Osteocyte (in vitro differentiated cells): ENCODE results near the gene SMARCAD1. TPM values are rescaled to one million over a fixed set of nuclear protein-coding genes. Genes with fewer than 3 reads are reported as not detected.
A peak's percentile ranks its signal among the peaks of the same experiment; 100 is the strongest.

Source experiments
- DNase-seq: peaks from one replicate; pipeline ENCODE4 v3.0.0; 2021; ENCODE audit warnings: mixed read lengths; ENCODE audit not compliant: unreplicated experiment; ENCODE audit errors: extremely low spot score
- H3K27ac Mint-ChIP-seq: one replicate; pipeline ENCODE4 v1.8.0; 2021; ENCODE audit warnings: mild to moderate bottlenecking, mixed read lengths; ENCODE audit not compliant: unreplicated experiment
- H3K27me3 Mint-ChIP-seq: one replicate; pipeline ENCODE4 v1.8.0; 2021; ENCODE audit warnings: mixed read lengths; ENCODE audit not compliant: unreplicated experiment
- H3K36me3 Mint-ChIP-seq: one replicate; pipeline ENCODE4 v1.8.0; 2021; ENCODE audit warnings: mixed read lengths; ENCODE audit not compliant: unreplicated experiment
- H3K4me1 Mint-ChIP-seq: one replicate; pipeline ENCODE4 v1.8.0; 2021; ENCODE audit warnings: mixed read lengths; ENCODE audit not compliant: unreplicated experiment
- H3K4me3 Mint-ChIP-seq: one replicate; pipeline ENCODE4 v1.8.0; 2021; ENCODE audit warnings: mild to moderate bottlenecking, moderate library complexity, mixed read lengths; ENCODE audit not compliant: unreplicated experiment
- H3K9me3 Mint-ChIP-seq: one replicate; pipeline ENCODE4 v1.8.0; 2021; ENCODE audit warnings: mixed read lengths; ENCODE audit not compliant: unreplicated experiment
- total RNA-seq: library from RNA; stranded (reverse); gene quantifications from 2 replicates; pipeline ENCODE4 v1.2.1, GENCODE V29; 2021
- TF ChIP-seq, protein P1 (sequence below): fragments of 200-600 bp; sonication (generic); IDR thresholded peaks from 2 replicates; pipeline ENCODE4 v1.5.0; 2021; ENCODE audit warnings: antibody characterized with exemption, mild to moderate bottlenecking, moderate library complexity

The SMARCAD1 gene
- total RNA-seq, 1 donor from 2014 or later: 33.9 TPM

DNA sequence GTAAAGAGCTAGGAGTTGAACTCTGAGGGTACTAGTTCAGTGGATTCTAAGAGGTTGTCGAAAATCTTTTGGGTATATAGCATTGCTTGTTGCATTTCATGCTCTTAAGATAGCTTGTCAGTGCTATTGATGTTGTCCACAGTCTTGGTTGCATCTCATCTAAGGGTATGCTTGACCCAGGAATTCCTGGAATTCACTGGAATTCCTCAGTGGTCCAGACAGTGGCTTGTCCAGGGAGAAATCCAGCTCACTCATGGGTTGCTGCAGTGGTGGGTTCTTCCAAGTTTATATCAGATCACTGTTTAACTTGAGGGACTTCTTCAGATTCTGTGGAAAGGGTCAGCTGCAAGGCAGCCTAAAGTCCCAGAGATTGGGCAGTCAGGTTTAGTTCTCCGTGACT is 29.8 kb upstream of the SMARCAD1 start:
- no peak overlapping the region for H3K4me3 Mint-ChIP-seq
- H3K27me3 Mint-ChIP-seq: peaks cover 43% of the 10 kb centered on the region
- DNase-seq: no peak
- no peaks in the 10 kb centered on the region for H3K9me3 Mint-ChIP-seq
- H3K27ac Mint-ChIP-seq: no peak overlapping the region
- TF ChIP-seq, protein P1, sequence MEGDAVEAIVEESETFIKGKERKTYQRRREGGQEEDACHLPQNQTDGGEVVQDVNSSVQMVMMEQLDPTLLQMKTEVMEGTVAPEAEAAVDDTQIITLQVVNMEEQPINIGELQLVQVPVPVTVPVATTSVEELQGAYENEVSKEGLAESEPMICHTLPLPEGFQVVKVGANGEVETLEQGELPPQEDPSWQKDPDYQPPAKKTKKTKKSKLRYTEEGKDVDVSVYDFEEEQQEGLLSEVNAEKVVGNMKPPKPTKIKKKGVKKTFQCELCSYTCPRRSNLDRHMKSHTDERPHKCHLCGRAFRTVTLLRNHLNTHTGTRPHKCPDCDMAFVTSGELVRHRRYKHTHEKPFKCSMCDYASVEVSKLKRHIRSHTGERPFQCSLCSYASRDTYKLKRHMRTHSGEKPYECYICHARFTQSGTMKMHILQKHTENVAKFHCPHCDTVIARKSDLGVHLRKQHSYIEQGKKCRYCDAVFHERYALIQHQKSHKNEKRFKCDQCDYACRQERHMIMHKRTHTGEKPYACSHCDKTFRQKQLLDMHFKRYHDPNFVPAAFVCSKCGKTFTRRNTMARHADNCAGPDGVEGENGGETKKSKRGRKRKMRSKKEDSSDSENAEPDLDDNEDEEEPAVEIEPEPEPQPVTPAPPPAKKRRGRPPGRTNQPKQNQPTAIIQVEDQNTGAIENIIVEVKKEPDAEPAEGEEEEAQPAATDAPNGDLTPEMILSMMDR: no peak
- no peaks in the 10 kb centered on the region for H3K4me1 Mint-ChIP-seq
- no peaks in the 10 kb centered on the region for H3K36me3 Mint-ChIP-seq

DNA sequence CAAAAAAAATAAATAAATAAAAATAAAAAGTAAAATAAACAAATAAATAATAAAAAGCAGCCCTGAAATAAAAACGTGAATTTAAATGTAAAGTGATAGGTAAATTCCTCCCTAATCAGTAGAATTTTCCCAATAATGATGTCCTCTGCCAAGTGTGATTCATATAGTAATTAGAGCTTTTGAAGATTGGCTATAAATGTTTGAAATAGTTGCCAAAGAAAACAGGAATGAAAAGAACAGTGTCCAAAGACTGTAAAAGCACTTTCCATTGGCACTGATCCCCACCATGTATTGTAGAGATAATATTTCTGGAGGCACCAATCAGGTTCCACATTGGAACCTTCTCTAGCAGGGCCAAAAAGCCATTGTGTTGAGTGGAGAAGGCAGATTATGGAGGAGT is 25.9 kb upstream of the SMARCAD1 start:
- H3K36me3 Mint-ChIP-seq: no peaks in the 10 kb centered on the region
- no peak overlapping the region for H3K27ac Mint-ChIP-seq
- peaks cover 39% of the 10 kb centered on the region for H3K27me3 Mint-ChIP-seq
- TF ChIP-seq, protein P1: no peak
- no peaks in the 10 kb centered on the region for H3K9me3 Mint-ChIP-seq
- DNase-seq: no peak
- no peak overlapping the region for H3K4me3 Mint-ChIP-seq
- no peaks in the 10 kb centered on the region for H3K4me1 Mint-ChIP-seq

DNA sequence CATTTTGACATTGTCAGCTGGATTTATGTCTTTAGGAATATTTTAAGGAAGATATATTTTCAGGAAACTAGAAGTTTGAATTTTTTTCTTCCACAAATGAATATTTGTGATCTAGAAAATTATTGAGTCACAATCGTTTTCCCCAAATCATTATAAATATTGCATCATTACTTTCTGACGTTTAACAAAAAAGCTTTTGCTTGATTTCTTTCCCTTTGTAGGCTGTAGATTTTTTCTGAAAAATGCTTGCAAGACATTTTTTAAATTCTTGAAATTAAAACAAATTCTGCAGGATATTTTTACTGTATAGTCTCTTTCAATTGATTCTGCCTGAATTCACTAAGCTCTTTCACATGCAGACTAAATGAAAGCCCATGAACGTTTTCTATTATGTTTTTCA is 4.9 kb upstream of the SMARCAD1 start:
- Mint-ChIP-seq H3K27me3 (peaks cover 24% of the 10 kb centered on the region), H3K36me3 (no peaks in the 10 kb centered on the region), H3K4me3 (no peak overlapping the region), H3K4me1 (no peaks in the 10 kb centered on the region), H3K9me3 (no peaks in the 10 kb centered on the region), H3K27ac (no peak overlapping the region)
- DNase-seq: no peak
- TF ChIP-seq, protein P1: no peak

DNA sequence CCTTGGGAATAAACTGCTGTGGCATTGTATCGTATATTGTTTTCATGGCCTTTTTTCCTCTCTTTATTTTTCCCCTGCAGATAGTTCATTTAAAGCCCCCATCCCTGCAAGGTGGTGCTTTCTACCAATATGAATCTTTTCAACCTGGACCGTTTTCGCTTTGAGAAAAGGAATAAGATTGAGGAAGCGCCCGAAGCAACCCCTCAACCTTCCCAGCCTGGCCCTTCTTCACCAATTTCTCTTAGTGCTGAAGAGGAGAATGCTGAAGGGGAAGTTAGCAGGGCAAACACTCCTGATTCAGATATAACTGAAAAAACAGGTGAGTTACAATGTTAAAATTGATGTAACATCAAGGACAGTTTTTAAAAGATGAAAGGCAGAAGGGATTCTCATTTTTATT is 601 bp downstream of the SMARCAD1 start:
- Mint-ChIP-seq H3K4me3 (peak overlapping the region; percentile 99), H3K4me1 (peaks cover 23% of the 10 kb centered on the region), H3K36me3 (peaks cover 23% of the 10 kb centered on the region), H3K27ac (peak overlapping the region; percentile 100), H3K9me3 (no peaks in the 10 kb centered on the region), H3K27me3 (no peaks in the 10 kb centered on the region)
- TF ChIP-seq, protein P1: no peak
- no peak for DNase-seq

DNA sequence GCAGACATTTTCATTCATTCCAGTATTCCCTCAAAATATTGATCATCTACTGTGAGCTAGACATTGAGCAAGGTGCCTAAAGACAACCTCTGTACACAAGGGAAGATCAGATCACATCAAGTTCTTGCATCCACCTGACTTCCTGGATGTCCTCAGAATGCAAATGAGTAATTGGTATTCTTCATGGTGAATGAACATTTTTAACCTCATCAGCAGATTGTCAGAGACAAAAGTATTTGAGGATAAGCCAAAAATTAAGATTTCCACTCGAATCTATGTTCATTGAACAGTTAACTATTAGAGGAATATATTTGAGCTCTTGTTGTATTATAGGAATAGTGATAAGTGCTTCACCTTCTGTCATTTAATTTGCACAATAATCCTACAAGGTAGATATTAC is 1.3 kb downstream of the SMARCAD1 start:
- H3K27ac Mint-ChIP-seq: no peak overlapping the region
- peak overlapping the region; percentile 99 for H3K4me3 Mint-ChIP-seq
- no peaks in the 10 kb centered on the region for H3K9me3 Mint-ChIP-seq
- no peaks in the 10 kb centered on the region for H3K27me3 Mint-ChIP-seq
- H3K36me3 Mint-ChIP-seq: peaks cover 29% of the 10 kb centered on the region
- TF ChIP-seq, protein P1: no peak
- DNase-seq: no peak
- H3K4me1 Mint-ChIP-seq: peaks cover 23% of the 10 kb centered on the region
